ENCODE measurements around the gene KTN1.
A peak's percentile ranks its signal among the peaks of the same experiment; 100 is the strongest.

Gene KTN1

GRCh38 chr14:55579724-55580469 is at the start of gene KTN1:
TSS of gene KTN1 (plus strand) at chr14:55580207. CDS start at chr14:55612049, 31,842 bp downstream.
- DNase-seq = peak; percentile 88

GRCh38 chr14:55530464-55530863 is 49.5 kb upstream of the KTN1 start:
- no peak for DNase-seq

- DNase-seq = no peak
Observed at GRCh38 chr14:55532645-55533344, 47.2 kb upstream of the KTN1 start.

- no peak for DNase-seq
Observed at GRCh38 chr14:55533960-55534359, 46.0 kb upstream of the KTN1 start.

GRCh38 chr14:55535516-55536203 is 44.3 kb upstream of the KTN1 start:
- no peak for DNase-seq

GRCh38 chr14:55536204-55536708 is 43.8 kb upstream of the KTN1 start:
- DNase-seq = no peak

GRCh38 chr14:55537782-55538181 is 42.2 kb upstream of the KTN1 start:
- DNase-seq = no peak

GRCh38 chr14:55539975-55540374 is 40.0 kb upstream of the KTN1 start:
- DNase-seq = no peak

GRCh38 chr14:55540847-55541773 is 38.9 kb upstream of the KTN1 start:
- no peak for DNase-seq

GRCh38 chr14:55545779-55546178 is 34.2 kb upstream of the KTN1 start:
- no peak for DNase-seq

GRCh38 chr14:55546212-55546874 is 33.7 kb upstream of the KTN1 start:
- DNase-seq = no peak

GRCh38 chr14:55547650-55548315 is 32.2 kb upstream of the KTN1 start:
- DNase-seq = no peak

GRCh38 chr14:55553791-55554190 is 26.2 kb upstream of the KTN1 start:
- no peak for DNase-seq

- peak; percentile 83 for DNase-seq
Observed at GRCh38 chr14:55556929-55557623, 22.9 kb upstream of the KTN1 start.

- no peak for DNase-seq
Observed at GRCh38 chr14:55562135-55562534, 17.9 kb upstream of the KTN1 start.

GRCh38 chr14:55568618-55569017 is 11.4 kb upstream of the KTN1 start:
- no peak for DNase-seq

- DNase-seq = no peak
Observed at GRCh38 chr14:55571125-55571889, 8.7 kb upstream of the KTN1 start.

- peak; percentile 89 for DNase-seq
Observed at GRCh38 chr14:55572578-55572977, 7.4 kb upstream of the KTN1 start.

- DNase-seq = no peak
Observed at GRCh38 chr14:55574988-55575387, 5.0 kb upstream of the KTN1 start.

GRCh38 chr14:55577229-55577628 is 2.8 kb upstream of the KTN1 start:
- no peak for DNase-seq

Measured in NCI-H345 (cell line).